GM12878 (cell line): ENCODE results near the gene IRF2. TPM values are rescaled to one million over a fixed set of nuclear protein-coding genes. Genes with fewer than 3 reads are reported as not detected.
A peak's percentile ranks its signal among the peaks of the same experiment; 100 is the strongest.

Source experiments
- ATAC-seq: fragments of 200-7000 bp; cut with Tn5 transposase; 3 replicates; pipeline ENCODE4 v1.9.1; 2020; ENCODE audit warnings: mild to moderate bottlenecking, moderate library complexity
- BruUV-seq: library from RNA; stranded (reverse); fragments of 400-500 nt; replicated peaks from 2 replicates; lab custom pipeline; 2021; lab: Mats Ljungman, UMichigan
- CTCF ChIA-PET: fragments of 300-600 bp; sonication (Branson Sonifier 250); formaldehyde crosslinking; extraction: SDS; loops from one replicate; lab custom pipeline; 2021; ENCODE audit warnings: inconsistent platforms; lab: Yijun Ruan, JAX
- POLR2A ChIA-PET: fragments of 350-600 bp; formaldehyde crosslinking; extraction: SDS; loops from one replicate; lab custom pipeline; 2021; ENCODE audit warnings: inconsistent platforms; lab: Charles Lee
- RAD21 ChIA-PET: fragments of 300-600 bp; sonication (Branson Sonifier 250); formaldehyde crosslinking; loops from one replicate; lab custom pipeline; 2023; ENCODE audit warnings: antibody characterized with exemption; ENCODE audit not compliant: unreplicated experiment; lab: Charles Lee
- SMC1A ChIA-PET: fragments of 300-600 bp; sonication (Branson Sonifier 250); formaldehyde crosslinking; loops from one replicate; lab custom pipeline; 2023; ENCODE audit not compliant: unreplicated experiment, uncharacterized antibody; lab: Charles Lee
- DNase-seq: peaks from one replicate; pipeline ENCODE4 v3.0.0-alpha.2; 2011; ENCODE audit warnings: low read depth, low spot score
- FAIRE-seq: peaks from 3 replicates; lab custom pipeline; 2011; peaks lifted over from hg19 to GRCh38; lab: Jason Lieb, UNC
- H2AFZ ChIP-seq: 2 replicates; pipeline ENCODE4 v1.6.0; 2011; ENCODE audit warnings: low read depth, low read length, control low read depth; ENCODE audit not compliant: control insufficient read depth
- H3K27ac ChIP-seq: 2 replicates; pipeline ENCODE4 v1.5.1; 2011; ENCODE audit warnings: control low read depth; ENCODE audit not compliant: control insufficient read depth, insufficient read depth
- H3K27me3 ChIP-seq, 2 experiments: replicated peaks in 1 of 2; 2 replicates each; pipeline versions ENCODE4 v1.6.0 to v1.6.1; 2011; ENCODE audit warnings: low read length in 1 of 2; ENCODE audit not compliant: control insufficient read depth in 2 of 2, insufficient read depth in 2 of 2
- H3K36me3 ChIP-seq, 2 experiments: 2 replicates each; pipeline ENCODE4 v1.5.1; 2011; ENCODE audit warnings: low read length in 1 of 2; ENCODE audit not compliant: control insufficient read depth in 2 of 2, insufficient read depth in 2 of 2
- H3K4me1 ChIP-seq: 2 replicates; pipeline ENCODE4 v1.6.1; 2011; ENCODE audit warnings: mild to moderate bottlenecking, low read length, moderate library complexity, mixed read lengths; ENCODE audit not compliant: control insufficient read depth, insufficient read depth
- H3K4me2 ChIP-seq: 2 replicates; pipeline ENCODE4 v1.6.0; 2011; ENCODE audit warnings: control low read depth; ENCODE audit not compliant: control insufficient read depth, insufficient read depth
- H3K4me3 ChIP-seq: fragments of 200-600 bp; sonication (generic); 2 replicates; pipeline ENCODE4 v1.5.1; 2016
- H3K79me2 ChIP-seq: 2 replicates; pipeline ENCODE4 v1.6.0; 2011; ENCODE audit warnings: low read length; ENCODE audit not compliant: control insufficient read depth, insufficient read depth
- H3K9ac ChIP-seq: 2 replicates; pipeline ENCODE4 v1.8.0; 2011; ENCODE audit warnings: low read length, control low read depth, mixed read lengths; ENCODE audit not compliant: control insufficient read depth, insufficient read depth
- H3K9me3 ChIP-seq: replicated peaks from 3 replicates; pipeline ENCODE4 v1.5.1; 2011; ENCODE audit warnings: mild to moderate bottlenecking, low read length; ENCODE audit not compliant: control insufficient read depth, insufficient read depth
- H4K20me1 ChIP-seq: 2 replicates; pipeline ENCODE4 v1.6.0; 2011; ENCODE audit not compliant: control insufficient read depth, insufficient read depth
- EED ChIP-seq: sonication (generic); IDR thresholded peaks from 2 replicates; pipeline ENCODE4 v1.6.1; 2016; ENCODE audit warnings: antibody characterized with exemption, low read depth
- GABPA ChIP-seq: IDR thresholded peaks from 2 replicates; pipeline ENCODE4 v1.6.1; 2014; ENCODE audit warnings: antibody characterized with exemption, low read depth, mild to moderate bottlenecking, inconsistent platforms
- IKZF2 ChIP-seq, 2 experiments: fragments of 450-650 bp; IDR thresholded peaks; 2 replicates each; pipeline ENCODE4 v1.6.1; 2017; ENCODE audit warnings: mild to moderate bottlenecking in 2 of 2, moderate library complexity in 2 of 2
- JUNB ChIP-seq: IDR thresholded peaks from 2 replicates; pipeline ENCODE4 v1.6.1; 2016; ENCODE audit warnings: antibody characterized with exemption, mild to moderate bottlenecking
- MXI1 ChIP-seq: fragments of 150-350 bp; IDR thresholded peaks from 2 replicates; pipeline ENCODE4 v1.6.1; 2011; ENCODE audit warnings: low read depth, mild to moderate bottlenecking, inconsistent platforms, low read length, improper control_type of control experiment
- MYC ChIP-seq: IDR thresholded peaks from 2 replicates; pipeline ENCODE4 v1.6.1; 2011; ENCODE audit warnings: mild to moderate bottlenecking, low read length, moderate library complexity, inconsistent platforms; ENCODE audit not compliant: insufficient read depth, insufficient replicate concordance, insufficient read length, severe bottlenecking
- NFIC ChIP-seq: IDR thresholded peaks from 2 replicates; pipeline ENCODE4 v1.6.1; 2012; ENCODE audit warnings: low read depth, mild to moderate bottlenecking, inconsistent platforms, low read length, moderate library complexity
- NFYA ChIP-seq: IDR thresholded peaks from 2 replicates; pipeline ENCODE4 v1.6.1; 2011; ENCODE audit warnings: low read depth, mild to moderate bottlenecking, low read length, improper control_type of control experiment, borderline replicate concordance
- NR2C1 ChIP-seq: fragments of 450-650 bp; IDR thresholded peaks from 2 replicates; pipeline ENCODE4 v1.6.1; 2017; ENCODE audit warnings: antibody characterized with exemption, mild to moderate bottlenecking, moderate library complexity
- POU2F2 ChIP-seq: IDR thresholded peaks from 3 replicates; pipeline ENCODE4 v1.6.1; 2011; ENCODE audit warnings: low read depth, mild to moderate bottlenecking, low read length, borderline replicate concordance
- RUNX3 ChIP-seq: IDR thresholded peaks from 2 replicates; pipeline ENCODE4 v1.6.1; 2012; ENCODE audit warnings: low read length, inconsistent platforms
- SREBF2 ChIP-seq: IDR thresholded peaks from 2 replicates; pipeline ENCODE4 v1.6.1; 2012; ENCODE audit warnings: mild to moderate bottlenecking, low read length
- STAT1 ChIP-seq: fragments of 450-650 bp; conservative IDR thresholded peaks from 2 replicates; pipeline ENCODE4 v1.6.1; 2014; ENCODE audit warnings: antibody characterized with exemption, mild to moderate bottlenecking
- TAF1 ChIP-seq: IDR thresholded peaks from 2 replicates; pipeline ENCODE4 v1.6.1; 2011; ENCODE audit warnings: mild to moderate bottlenecking, low read depth, low read length, borderline replicate concordance
- TCF7 ChIP-seq: IDR thresholded peaks from 2 replicates; pipeline ENCODE4 v1.6.1; 2014; ENCODE audit warnings: antibody characterized with exemption, borderline replicate concordance
- ZNF24 ChIP-seq: fragments of 450-650 bp; IDR thresholded peaks from 2 replicates; pipeline ENCODE4 v1.6.1; 2017; ENCODE audit warnings: antibody characterized with exemption, mild to moderate bottlenecking
- WGBS: methylation state at CpG from one replicate; pipeline ENCODE4 v1.1.6; 2016; ENCODE audit warnings: low lambda C conversion rate; ENCODE audit not compliant: insufficient replicate concordance, insufficient coverage; ENCODE audit errors: missing lambda C conversion rate; 5-methylcytosine and 5-hydroxymethylcytosine counted together
- in situ Hi-C: fragments of 300-500 bp; cut with MboI; formaldehyde crosslinking; loops from 9 replicates; pipeline ENCODE4 v1.14.3; 2018; ENCODE audit warnings: mixed read lengths
- intact Hi-C: fragments of 100-400 bp; cut with micrococcal nuclease; formaldehyde crosslinking; loops from one replicate; pipeline ENCODE4 v1.14.2; 2022; ENCODE audit not compliant: unreplicated experiment
- polyA plus RNA-seq, 11 experiments: library from polyadenylated mRNA; depleted of rRNA in 4 of 11; unstranded in 6 of 11; stranded (reverse) in 5 of 11; fragments of >200 nt; fragmentation: Nextera tagmentation in 4 of 11; fragmentation: Illumina TruSeq in 1 of 11; extraction: Ambion mirVana in 4 of 11; extraction: Trizol in 1 of 11; gene quantifications; 1 replicate in 1 of 11; 2 replicates in 10 of 11; pipeline versions ENCODE4 v1.2.1 to v1.2.3, GENCODE V29; 2011 to 2016; ENCODE audit warnings: inconsistent platforms in 2 of 11, missing spikeins in 2 of 11, low read depth in 1 of 11
- total RNA-seq, 4 experiments: library from RNA; depleted of rRNA in 3 of 4; stranded (reverse); fragments of >200 nt in 3 of 4; fragmentation: Illumina TruSeq in 1 of 4; extraction: Trizol in 1 of 4; gene quantifications; 2 replicates each; pipeline versions ENCODE4 v1.2.1 to v1.2.3, GENCODE V29; 2013 to 2021
- TF ChIP-seq, protein P1 (sequence below): fragments of 450-650 bp; IDR thresholded peaks from 2 replicates; pipeline ENCODE4 v1.6.1; 2017; ENCODE audit warnings: mild to moderate bottlenecking, low read depth, inconsistent platforms; ENCODE audit not compliant: poor library complexity, severe bottlenecking
- TF ChIP-seq, protein P2 (sequence below): fragments of 450-650 bp; IDR thresholded peaks from 2 replicates; pipeline ENCODE4 v1.6.1; 2017; ENCODE audit warnings: borderline replicate concordance
- TF ChIP-seq, protein P3 (sequence below): fragments of 450-650 bp; IDR thresholded peaks from 2 replicates; pipeline ENCODE4 v1.6.1; 2018; ENCODE audit warnings: mild to moderate bottlenecking, low read depth, moderate library complexity; ENCODE audit not compliant: partially characterized antibody

The IRF2 gene
- total and polyA plus RNA-seq, 10 of the 15 experiments (the other 5 are each of a cell fraction or from before 2014, with no cell fraction given): 45.1 to 99.3 (median 58.9) TPM

GRCh38 chr4:184459413-184459812 is 14.9 kb downstream of the IRF2 start:
- ChIA-PET SMC1A (interaction anchor here (0.7 to 2.4 kb wide), 14 partner anchors 9 to 195 kb away, joined by 3 to 11 read pairs (median 3); no protein-coding TSS in a partner anchor), RAD21 (interaction anchor here (0.9 to 1.1 kb wide), 3 partner anchors 38 to 195 kb away, joined by 4 to 5 read pairs (median 4); no protein-coding TSS in a partner anchor), POLR2A (interaction anchor here (0.6 to 0.9 kb wide), 3 partner anchors 15 to 138 kb away, joined by 3 to 4 read pairs (median 4); partner anchors contain the start of gene IRF2), CTCF (no interaction called here)
- Histone ChIP-seq H3K27ac (no peak overlapping the region), H4K20me1 (no peaks in the 10 kb centered on the region), H3K79me2 (peaks cover 90% of the 10 kb centered on the region), H3K9me3 (no peaks in the 10 kb centered on the region; the same call in 2 of the 3 replicates), H3K9ac (no peak overlapping the region), H2AFZ (no peak overlapping the region), H3K4me1 (peaks cover 36% of the 10 kb centered on the region), H3K4me3 (no peak overlapping the region), H3K27me3 (no peaks in the 10 kb centered on the region), H3K4me2 (peak overlapping the region; percentile 46), H3K36me3 (peaks cover 0 to 11% of the 10 kb centered on the region in 2 experiments; a peak in 2 of 4 replicates)
- intact Hi-C loops (no loop called here), in situ Hi-C loops (no loop called here)
- DNase-seq: no peak
- 45% methylated on average over 3 of the region's 3 CpGs for WGBS
- ATAC-seq: peak; percentile 52
- no peak for FAIRE-seq
- no TSS peak for BruUV-seq
- no peak for TF ChIP-seq EED
- TF ChIP-seq MXI1: no peak
- no peak for TF ChIP-seq MYC
- no peak for TF ChIP-seq ZNF24
- no peak for TF ChIP-seq STAT1
- no peak for TF ChIP-seq TAF1
- TF ChIP-seq IKZF2 (IDR thresholded peaks at IDR 0.05): no peak
- TF ChIP-seq SREBF2: no peak
- TF ChIP-seq NFIC: peak; percentile 29; the same call in 1 of the 2 replicates
- TF ChIP-seq NFYA: no peak
- TF ChIP-seq RUNX3: peak; percentile 85
- TF ChIP-seq NR2C1: no peak
- TF ChIP-seq POU2F2: no peak
- TF ChIP-seq GABPA: no peak
- TF ChIP-seq, protein P1, sequence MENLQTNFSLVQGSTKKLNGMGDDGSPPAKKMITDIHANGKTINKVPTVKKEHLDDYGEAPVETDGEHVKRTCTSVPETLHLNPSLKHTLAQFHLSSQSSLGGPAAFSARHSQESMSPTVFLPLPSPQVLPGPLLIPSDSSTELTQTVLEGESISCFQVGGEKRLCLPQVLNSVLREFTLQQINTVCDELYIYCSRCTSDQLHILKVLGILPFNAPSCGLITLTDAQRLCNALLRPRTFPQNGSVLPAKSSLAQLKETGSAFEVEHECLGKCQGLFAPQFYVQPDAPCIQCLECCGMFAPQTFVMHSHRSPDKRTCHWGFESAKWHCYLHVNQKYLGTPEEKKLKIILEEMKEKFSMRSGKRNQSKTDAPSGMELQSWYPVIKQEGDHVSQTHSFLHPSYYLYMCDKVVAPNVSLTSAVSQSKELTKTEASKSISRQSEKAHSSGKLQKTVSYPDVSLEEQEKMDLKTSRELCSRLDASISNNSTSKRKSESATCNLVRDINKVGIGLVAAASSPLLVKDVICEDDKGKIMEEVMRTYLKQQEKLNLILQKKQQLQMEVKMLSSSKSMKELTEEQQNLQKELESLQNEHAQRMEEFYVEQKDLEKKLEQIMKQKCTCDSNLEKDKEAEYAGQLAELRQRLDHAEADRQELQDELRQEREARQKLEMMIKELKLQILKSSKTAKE: no peak
- TF ChIP-seq TCF7: no peak
- TF ChIP-seq JUNB: peak; percentile 43; the same call in 1 of the 2 replicates
- TF ChIP-seq, protein P2, sequence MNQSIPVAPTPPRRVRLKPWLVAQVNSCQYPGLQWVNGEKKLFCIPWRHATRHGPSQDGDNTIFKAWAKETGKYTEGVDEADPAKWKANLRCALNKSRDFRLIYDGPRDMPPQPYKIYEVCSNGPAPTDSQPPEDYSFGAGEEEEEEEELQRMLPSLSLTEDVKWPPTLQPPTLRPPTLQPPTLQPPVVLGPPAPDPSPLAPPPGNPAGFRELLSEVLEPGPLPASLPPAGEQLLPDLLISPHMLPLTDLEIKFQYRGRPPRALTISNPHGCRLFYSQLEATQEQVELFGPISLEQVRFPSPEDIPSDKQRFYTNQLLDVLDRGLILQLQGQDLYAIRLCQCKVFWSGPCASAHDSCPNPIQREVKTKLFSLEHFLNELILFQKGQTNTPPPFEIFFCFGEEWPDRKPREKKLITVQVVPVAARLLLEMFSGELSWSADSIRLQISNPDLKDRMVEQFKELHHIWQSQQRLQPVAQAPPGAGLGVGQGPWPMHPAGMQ: no peak
- TF ChIP-seq, protein P3, sequence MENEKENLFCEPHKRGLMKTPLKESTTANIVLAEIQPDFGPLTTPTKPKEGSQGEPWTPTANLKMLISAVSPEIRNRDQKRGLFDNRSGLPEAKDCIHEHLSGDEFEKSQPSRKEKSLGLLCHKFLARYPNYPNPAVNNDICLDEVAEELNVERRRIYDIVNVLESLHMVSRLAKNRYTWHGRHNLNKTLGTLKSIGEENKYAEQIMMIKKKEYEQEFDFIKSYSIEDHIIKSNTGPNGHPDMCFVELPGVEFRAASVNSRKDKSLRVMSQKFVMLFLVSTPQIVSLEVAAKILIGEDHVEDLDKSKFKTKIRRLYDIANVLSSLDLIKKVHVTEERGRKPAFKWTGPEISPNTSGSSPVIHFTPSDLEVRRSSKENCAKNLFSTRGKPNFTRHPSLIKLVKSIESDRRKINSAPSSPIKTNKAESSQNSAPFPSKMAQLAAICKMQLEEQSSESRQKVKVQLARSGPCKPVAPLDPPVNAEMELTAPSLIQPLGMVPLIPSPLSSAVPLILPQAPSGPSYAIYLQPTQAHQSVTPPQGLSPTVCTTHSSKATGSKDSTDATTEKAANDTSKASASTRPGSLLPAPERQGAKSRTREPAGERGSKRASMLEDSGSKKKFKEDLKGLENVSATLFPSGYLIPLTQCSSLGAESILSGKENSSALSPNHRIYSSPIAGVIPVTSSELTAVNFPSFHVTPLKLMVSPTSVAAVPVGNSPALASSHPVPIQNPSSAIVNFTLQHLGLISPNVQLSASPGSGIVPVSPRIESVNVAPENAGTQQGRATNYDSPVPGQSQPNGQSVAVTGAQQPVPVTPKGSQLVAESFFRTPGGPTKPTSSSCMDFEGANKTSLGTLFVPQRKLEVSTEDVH: no peak
